HG03196 (cell line): ENCODE data around the gene NUDT3.

ENCODE experiments used
- ATAC-seq: cut with Tn5 transposase; IDR thresholded peaks from one replicate; pipeline ENCODE4 v1.9.1; 2021; ENCODE audit not compliant: unreplicated experiment

The NUDT3 gene

GRCh38 chr6:34241351-34242215, 150.9 kb downstream of the NUDT3 start:
- ATAC-seq, result no peak

GRCh38 chr6:34240329-34241248, 151.9 kb downstream of the NUDT3 start:
- no peak for ATAC-seq

GRCh38 chr6:34239893-34240292, 152.6 kb downstream of the NUDT3 start:
- no peak for ATAC-seq

- no peak for ATAC-seq
These were observed 153.0 kb downstream of the NUDT3 start for GRCh38 chr6:34239500-34239825.

- no peak for ATAC-seq
These were observed 153.6 kb downstream of the NUDT3 start for GRCh38 chr6:34238585-34239499.

GRCh38 chr6:34237722-34238584, 154.5 kb downstream of the NUDT3 start:
- no peak for ATAC-seq

GRCh38 chr6:34237316-34237721, 155.2 kb downstream of the NUDT3 start:
- no peak for ATAC-seq

- peak; percentile 54 for ATAC-seq
These were observed 155.8 kb downstream of the NUDT3 start, which contains the start of gene HMGA1 for GRCh38 chr6:34236443-34237315. TSS of gene HMGA1 (plus strand) at chr6:34236873. CDS start at chr6:34240781, 3,908 bp downstream.

GRCh38 chr6:34236131-34236442, 156.4 kb downstream of the NUDT3 start:
- ATAC-seq, result no peak

- no peak for ATAC-seq
These were observed 156.9 kb downstream of the NUDT3 start for GRCh38 chr6:34235307-34236130.

GRCh38 chr6:34234667-34235306, 157.7 kb downstream of the NUDT3 start:
- no peak for ATAC-seq

- ATAC-seq, result no peak
These were observed 158.6 kb downstream of the NUDT3 start for GRCh38 chr6:34233867-34234266.

- ATAC-seq, result no peak
These were observed 159.6 kb downstream of the NUDT3 start for GRCh38 chr6:34232901-34233300.

- ATAC-seq, result no peak
These were observed 160.7 kb downstream of the NUDT3 start for GRCh38 chr6:34231566-34232336.

GRCh38 chr6:34230653-34231371, 161.7 kb downstream of the NUDT3 start:
- ATAC-seq, result no peak

- no peak for ATAC-seq
These were observed 162.6 kb downstream of the NUDT3 start for GRCh38 chr6:34229877-34230276.
